K562 (cell line): Measurements from ENCODE around the gene CHEK2. TPM values are rescaled to one million over a fixed set of nuclear protein-coding genes. Genes with fewer than 3 reads are reported as not detected.

Experiments used
- ATF4 ChIP-seq: fragments of 450-650 bp; formaldehyde crosslinking; IDR thresholded peaks from 2 replicates; pipeline ENCODE4 v1.4.0; 2022; ENCODE audit warnings: mild to moderate bottlenecking, moderate library complexity
- DACH1 ChIP-seq: fragments of 450-650 bp; IDR thresholded peaks from 2 replicates; pipeline ENCODE4 v1.6.1; 2018; ENCODE audit not compliant: partially characterized antibody
- DPF2 ChIP-seq: fragments of 450-650 bp; IDR thresholded peaks from 2 replicates; pipeline ENCODE4 v1.6.1; 2016
- E2F6 ChIP-seq, 2 experiments: IDR thresholded peaks; 2 replicates each; pipeline ENCODE4 v1.6.1; 2011; ENCODE audit warnings: borderline replicate concordance in 1 of 2, control low read depth in 1 of 2, low read depth in 1 of 2, low read length in 1 of 2, mild to moderate bottlenecking in 1 of 2, mixed read lengths in 1 of 2, moderate library complexity in 1 of 2; ENCODE audit not compliant: insufficient read depth in 1 of 2, insufficient read length in 1 of 2, poor library complexity in 1 of 2, severe bottlenecking in 1 of 2; ENCODE audit errors: extremely low read depth in 1 of 2
- EGR1 ChIP-seq: fragments of 450-650 bp; conservative IDR thresholded peaks from 2 replicates; pipeline ENCODE4 v1.6.1; 2017; ENCODE audit warnings: mild to moderate bottlenecking
- ETV5 ChIP-seq: sonication (generic); formaldehyde crosslinking; IDR thresholded peaks from 2 replicates; pipeline ENCODE4 v1.4.0; 2020; ENCODE audit warnings: low read depth, mild to moderate bottlenecking, missing genetic modification reagents
- FOSL1 ChIP-seq: fragments of 200-800 bp; sonication (Bioruptor generic); conservative IDR thresholded peaks from 2 replicates; pipeline ENCODE4 v1.6.1; 2016; ENCODE audit warnings: missing genetic modification characterization, missing compliant biosample characterization
- FUS ChIP-seq: fragments of 200-400 bp; formaldehyde crosslinking; optimal IDR thresholded peaks from 2 replicates; pipeline ENCODE3; 2017; ENCODE audit warnings: low read depth, low read length
- HDGF ChIP-seq: fragments of 450-650 bp; IDR thresholded peaks from 2 replicates; pipeline ENCODE4 v1.6.1; 2016
- HLTF ChIP-seq: fragments of 450-650 bp; IDR thresholded peaks from 2 replicates; pipeline ENCODE4 v1.6.1; 2016
- MECOM ChIP-seq: fragments of 250-450 bp; sonication (Bioruptor Pico); IDR thresholded peaks from 2 replicates; pipeline ENCODE4 v1.8.0; 2022; ENCODE audit warnings: inconsistent platforms
- NKRF ChIP-seq: fragments of 450-650 bp; IDR thresholded peaks from 2 replicates; pipeline ENCODE4 v1.6.1; 2016; ENCODE audit warnings: borderline replicate concordance
- NR2C1 ChIP-seq, 2 experiments: fragments of 450-650 bp; IDR thresholded peaks; 2 replicates each; pipeline ENCODE4 v1.6.1; 2017; ENCODE audit warnings: mild to moderate bottlenecking in 2 of 2, antibody characterized with exemption in 1 of 2, inconsistent platforms in 1 of 2, missing compliant biosample characterization in 1 of 2, missing genetic modification characterization in 1 of 2
- PHF20 ChIP-seq: fragments of 450-650 bp; IDR thresholded peaks from 2 replicates; pipeline ENCODE4 v1.6.1; 2018; ENCODE audit not compliant: partially characterized antibody
- POLR2AphosphoS5 ChIP-seq: IDR thresholded peaks from 2 replicates; pipeline ENCODE4 v1.6.1; 2011; ENCODE audit warnings: mild to moderate bottlenecking, low read depth, low read length, moderate library complexity; ENCODE audit not compliant: control insufficient read depth, insufficient read depth
- POLR2B ChIP-seq: fragments of 450-650 bp; IDR thresholded peaks from 2 replicates; pipeline ENCODE4 v1.6.1; 2018; ENCODE audit warnings: low read depth; ENCODE audit not compliant: partially characterized antibody
- SIN3A ChIP-seq, 2 experiments: fragments of 150-350 bp in 1 of 2; IDR thresholded peaks; 2 replicates each; pipeline ENCODE4 v1.6.1; 2011 to 2016; ENCODE audit warnings: borderline replicate concordance in 2 of 2, low read depth in 2 of 2, low read length in 2 of 2, mild to moderate bottlenecking in 2 of 2, moderate library complexity in 2 of 2; ENCODE audit not compliant: control insufficient read depth in 1 of 2
- SMARCE1 ChIP-seq: fragments of 450-650 bp; IDR thresholded peaks from 2 replicates; pipeline ENCODE4 v1.7.1; 2016; ENCODE audit warnings: mild to moderate bottlenecking
- SPI1 ChIP-seq: IDR thresholded peaks from 2 replicates; pipeline ENCODE4 v1.6.1; 2011; ENCODE audit warnings: low read depth, low read length, control low read depth, borderline replicate concordance
- TEAD4 ChIP-seq, 2 experiments: sonication (generic) in 1 of 2; formaldehyde crosslinking in 1 of 2; IDR thresholded peaks; 2 replicates each; pipeline versions ENCODE4 v1.6.1 to v1.8.0; 2012 to 2022; ENCODE audit warnings: borderline replicate concordance in 1 of 2, inconsistent platforms in 1 of 2, low read length in 1 of 2, mild to moderate bottlenecking in 1 of 2, missing genetic modification reagents in 1 of 2
- ZKSCAN1 ChIP-seq: fragments of 150-350 bp; IDR thresholded peaks from 2 replicates; pipeline ENCODE4 v1.6.1; 2016; ENCODE audit warnings: low read depth, low read length
- ZNF165 ChIP-seq: fragments of 250-450 bp; sonication (Bioruptor Pico); IDR thresholded peaks from 2 replicates; pipeline ENCODE4 v1.4.0; 2020; ENCODE audit warnings: borderline replicate concordance
- ZNF79 ChIP-seq: fragments of 250-450 bp; sonication (Bioruptor Pico); IDR thresholded peaks from 2 replicates; pipeline ENCODE4 v1.4.0; 2020; ENCODE audit warnings: low read depth, mild to moderate bottlenecking, moderate library complexity
- polyA plus RNA-seq, 8 experiments: library from polyadenylated mRNA; depleted of rRNA in 4 of 8; stranded (reverse) in 5 of 8; unstranded in 3 of 8; fragments of >200 nt; fragmentation: Nextera tagmentation in 2 of 8; fragmentation: Illumina TruSeq in 1 of 8; extraction: Ambion mirVana in 2 of 8; extraction: Trizol in 1 of 8; gene quantifications; 2 replicates each; pipeline versions ENCODE4 v1.2.1 to v1.2.3, GENCODE V29; 2011 to 2014; ENCODE audit warnings: inconsistent platforms in 1 of 8, missing spikeins in 1 of 8
- total RNA-seq, 7 experiments: library from RNA; depleted of rRNA in 6 of 7; stranded (reverse); fragments of >200 nt in 6 of 7; fragmentation: Illumina TruSeq in 2 of 7; extraction: Trizol in 2 of 7; gene quantifications; 2 replicates each; pipeline versions ENCODE4 v1.2.1 to v1.2.3, GENCODE V29; 2011 to 2021; ENCODE audit warnings: low replicate concordance in 1 of 7

Gene CHEK2
- total and polyA plus RNA-seq, 9 of the 15 experiments (the other 6 are each of a cell fraction or from before 2014, with no cell fraction given) = 28.7 to 102 (median 58.0) TPM

GRCh38 chr22:28741200-28741784 is 328 bp downstream of the CHEK2 start (continued):
- TF ChIP-seq POLR2B (peak; percentile 22), SMARCE1 (peak; percentile 57; the same call in 1 of the 2 replicates), EGR1 (peak; percentile 83), E2F6 (IDR thresholded peaks at IDR 0.05; ENCODE audit: borderline replicate concordance in 1 of 2, extremely low read depth in 1 of 2, insufficient read depth in 1 of 2, insufficient read length in 1 of 2, low read depth in 1 of 2, low read length in 1 of 2, poor library complexity in 1 of 2, severe bottlenecking in 1 of 2) (peak in 1 of 2 experiments; percentile 32), SPI1 (peak; percentile 72), HLTF (no peak), TEAD4 (IDR thresholded peaks at IDR 0.05; ENCODE audit: low read length) (peak; percentile 27; the same call in 1 of the 2 replicates), TEAD4 (CRISPR knock-in tag; IDR thresholded peaks at IDR 0.05; ENCODE audit: borderline replicate concordance) (no peak), HDGF (no peak), SIN3A (IDR thresholded peaks at IDR 0.05; ENCODE audit: borderline replicate concordance in 2 of 2, control insufficient read depth in 1 of 2, low read depth in 2 of 2, low read length in 2 of 2) (peak in 1 of 2 experiments; percentile 52; a peak in 1 of 4 replicates), NR2C1 (IDR thresholded peaks at IDR 0.05) (no peak), NR2C1 (tag; IDR thresholded peaks at IDR 0.05) (no peak), DPF2 (peak; percentile 68), ZNF79 (CRISPR knock-in tag) (no peak), PHF20 (peak; percentile 31), ATF4 (CRISPR knock-in tag) (no peak), ZKSCAN1 (0 out of 2 replicates have a peak, but pooled peaks have one; percentile 26), MECOM (CRISPR knock-in tag) (no peak), FUS (no peak), DACH1 (no peak), NKRF (no peak), FOSL1 (peak; percentile 95; the same call in 1 of the 2 replicates), ETV5 (no peak), ZNF165 (CRISPR knock-in tag) (no peak), POLR2AphosphoS5 (no peak; the same call in 1 of the 2 replicates)
